Activated T-helper 1 cell treated with Interleukin-2 at 50 U/mL for 16 hours (primary cell): ENCODE measurements around the gene TNFRSF1A.
"Not testable (repeated sequence)": the region's sequence is repeated elsewhere in the genome, so short reads cannot be mapped to it uniquely, and the experiment has no call there.

Source experiments
- DNase-seq: peaks from one replicate; pipeline ENCODE4 v3.0.0-alpha.2; 2020; ENCODE audit warnings: low read depth

Gene TNFRSF1A

DNA sequence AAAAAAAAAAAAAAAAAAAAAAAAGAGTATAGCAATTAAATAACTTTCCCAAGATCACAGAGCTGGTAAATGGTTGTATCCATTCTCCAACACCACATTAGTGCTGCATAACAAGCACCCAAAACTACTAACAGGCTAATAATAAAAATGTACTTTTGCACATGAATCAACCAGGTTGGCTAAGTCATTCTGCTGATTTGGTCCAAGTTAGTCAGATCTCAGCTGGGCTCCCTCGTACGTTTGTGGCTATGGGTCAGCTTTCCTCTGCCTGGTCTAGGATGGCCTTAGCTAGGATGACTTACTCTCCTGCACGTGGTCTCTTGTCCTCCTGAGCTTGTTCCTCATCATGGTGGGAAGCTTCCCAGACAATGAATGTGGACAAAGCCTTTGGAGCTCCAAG is 39.3 kb downstream of the TNFRSF1A start:
- DNase-seq, result no peak

DNA sequence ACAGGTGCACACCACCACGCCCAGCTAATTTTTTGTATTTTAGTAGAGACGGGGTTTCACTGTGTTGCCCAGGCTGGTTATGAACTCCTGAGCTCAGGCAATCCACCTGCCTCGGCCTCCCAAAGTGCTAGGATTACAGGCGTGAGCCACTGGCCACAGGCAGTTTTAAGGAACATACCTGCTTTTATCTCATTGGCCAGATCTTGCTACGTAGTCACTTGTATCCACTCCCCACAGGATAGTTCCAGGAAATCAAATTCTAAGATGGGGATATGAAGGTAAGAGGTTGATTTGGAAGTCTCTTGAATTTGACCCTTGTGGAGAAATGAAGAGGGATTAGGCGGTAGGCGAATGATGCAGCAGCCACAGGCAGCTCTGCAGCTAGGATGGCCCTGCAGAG is 40.2 kb downstream of the TNFRSF1A start:
- DNase-seq, result no peak

DNA sequence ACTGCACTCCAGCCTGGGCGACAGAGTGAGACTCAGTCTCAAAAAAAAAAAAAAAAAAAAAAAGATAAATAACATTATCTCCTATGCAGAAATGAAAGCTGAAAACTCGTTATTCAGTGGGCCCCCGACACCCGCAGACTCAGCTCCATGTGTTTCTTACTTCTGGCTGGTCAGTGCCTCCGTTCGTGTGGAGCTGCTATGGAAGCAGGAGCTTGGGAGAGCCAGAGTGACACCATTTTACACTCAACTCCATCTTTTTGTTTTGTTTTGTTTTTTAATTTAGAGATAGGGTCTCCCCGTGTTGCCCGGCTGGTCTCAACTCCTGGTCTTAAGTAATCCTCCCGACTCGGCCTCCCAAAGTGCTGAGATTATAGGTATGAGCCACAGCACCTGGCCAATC is 44.7 kb downstream of the TNFRSF1A start:
- no peak for DNase-seq

DNA sequence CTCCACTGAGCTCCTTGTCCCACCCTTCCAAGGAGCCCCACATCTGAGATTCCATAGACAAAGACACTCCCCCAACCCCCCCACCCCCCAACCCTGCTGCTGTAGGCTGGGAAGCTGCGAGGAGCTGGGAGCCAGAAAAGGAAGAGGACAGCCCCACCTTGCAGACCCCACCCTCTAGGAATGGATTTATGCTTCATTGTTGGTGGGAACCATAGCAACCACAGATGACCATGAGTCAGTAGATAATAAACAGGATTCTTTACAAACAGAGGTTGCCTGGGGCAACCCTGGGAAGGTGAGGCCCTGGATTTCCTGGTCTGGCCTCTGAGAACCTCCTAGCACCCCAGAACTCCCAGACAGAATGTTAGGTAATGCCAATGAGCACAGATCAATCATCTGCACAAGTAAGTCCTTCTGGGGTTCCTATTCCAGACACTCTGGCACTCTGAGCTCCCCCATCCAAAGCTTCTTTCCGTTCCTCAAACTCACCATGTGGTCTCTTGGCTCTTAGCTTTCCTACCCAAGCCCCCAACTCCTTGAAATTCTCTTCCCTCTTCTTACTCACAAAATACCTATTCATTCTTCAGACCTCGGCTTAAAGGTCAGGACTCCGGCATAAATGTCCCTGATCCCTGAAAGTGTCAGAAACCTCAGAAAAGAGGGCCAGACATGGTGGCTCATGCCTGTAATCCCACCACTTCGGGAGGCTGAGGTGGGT is 46.6 kb downstream of the TNFRSF1A start:
- DNase-seq, result no peak

GRCh38 chr12:6294156-6295093 is 47.5 kb downstream of the TNFRSF1A start:
- DNase-seq, result no peak

DNA sequence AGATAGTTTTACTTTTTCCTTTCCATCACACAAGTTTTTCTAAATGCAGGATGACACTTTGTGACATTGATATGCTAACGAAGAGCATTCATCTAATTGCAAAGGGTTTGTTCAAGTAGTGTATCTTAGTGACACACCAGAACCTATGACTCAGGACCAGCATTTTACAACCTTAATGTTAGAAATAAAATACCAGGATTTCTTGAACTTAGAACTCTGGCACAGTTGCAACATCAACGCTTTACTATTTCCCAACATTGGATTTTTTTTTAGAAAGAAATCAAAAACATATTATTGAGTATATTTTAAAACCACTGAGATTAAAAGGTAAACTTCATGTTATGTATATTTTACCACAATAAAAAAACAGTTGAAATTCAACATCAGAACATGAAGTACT is 49.3 kb downstream of the TNFRSF1A start:
- no peak for DNase-seq

DNA sequence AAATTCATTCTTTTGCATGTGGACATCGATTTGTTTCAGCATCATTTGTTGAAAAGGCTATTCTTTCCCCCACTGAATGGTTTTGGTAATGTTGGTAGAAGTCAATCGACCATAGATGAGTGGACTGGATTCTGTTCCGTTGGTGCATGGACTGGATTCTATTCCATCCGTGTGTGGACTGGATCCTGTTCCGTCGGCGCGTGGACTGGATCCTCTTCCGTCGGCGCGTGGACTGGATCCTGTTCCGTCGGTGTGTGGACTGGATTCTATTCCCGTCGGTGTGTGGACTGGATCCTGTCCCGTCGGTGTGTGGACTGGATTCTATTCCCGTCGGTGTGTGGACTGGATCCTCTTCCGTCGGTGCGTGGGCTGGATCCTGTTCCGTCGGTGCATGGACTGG is 52.0 kb downstream of the TNFRSF1A start:
- not testable (repeated sequence) for DNase-seq

- DNase-seq, result not testable (repeated sequence)
Measured at GRCh38 chr12:6289081-6289480, 52.8 kb downstream of the TNFRSF1A start.

- DNase-seq, result no peak
Measured at GRCh38 chr12:6288235-6288634, 53.6 kb downstream of the TNFRSF1A start.

DNA sequence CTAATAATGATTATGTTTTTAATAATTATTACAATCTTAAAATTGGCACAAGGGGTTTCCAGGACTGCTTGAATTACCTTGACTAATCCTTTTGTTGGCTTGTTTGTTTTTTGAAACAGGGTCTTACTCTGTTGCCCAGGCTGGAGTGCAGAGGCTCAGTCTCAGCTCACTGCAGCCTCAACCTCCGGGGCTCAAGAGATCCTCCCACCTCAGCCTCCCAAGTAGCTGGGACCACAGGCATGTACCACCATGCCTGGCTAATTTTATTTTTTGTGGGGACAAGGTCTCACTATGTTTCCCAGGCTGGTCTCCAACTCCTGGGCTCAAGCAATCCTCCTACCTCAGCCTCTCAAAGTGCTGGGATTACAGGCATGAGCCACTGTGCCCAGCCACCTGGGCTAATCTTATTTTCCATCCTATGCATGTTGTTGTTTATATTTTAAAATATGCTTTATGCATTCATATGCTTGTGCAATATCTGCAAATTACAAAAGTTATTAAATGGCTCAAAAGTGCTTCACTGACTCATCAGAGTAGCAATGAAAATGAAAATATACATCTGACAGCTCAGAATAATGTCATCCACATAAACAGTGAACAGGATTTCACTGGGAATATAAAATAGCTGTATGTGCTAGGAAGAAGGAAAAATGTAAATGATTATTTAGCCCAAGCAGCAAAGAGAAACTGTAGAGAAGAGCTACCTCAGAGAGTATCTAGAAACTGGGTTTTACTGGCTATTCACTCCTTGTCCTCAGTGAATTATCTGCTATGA is 56.2 kb downstream of the TNFRSF1A start:
- DNase-seq, result no peak

DNA sequence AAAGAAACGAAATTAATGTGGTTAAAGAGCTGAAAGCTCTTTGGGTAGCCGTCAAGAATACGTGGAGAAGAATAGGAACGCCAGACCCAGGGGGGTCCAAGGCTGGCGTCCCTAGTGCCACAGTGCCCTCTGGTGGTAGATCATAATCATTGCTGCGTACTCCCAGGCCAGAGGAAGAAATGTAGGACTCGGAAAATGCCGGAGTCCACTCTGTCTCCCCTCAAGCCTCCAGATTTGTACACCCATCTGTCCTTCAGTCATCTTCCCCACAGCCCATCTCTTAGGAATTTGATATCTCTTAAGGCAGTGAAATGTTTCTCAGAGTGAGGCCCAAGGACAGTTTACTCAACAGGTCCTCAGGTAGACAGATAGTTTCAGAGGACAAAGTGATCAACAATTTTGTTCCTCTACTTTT is 56.8 kb downstream of the TNFRSF1A start:
- peak; percentile 25 for DNase-seq

DNA sequence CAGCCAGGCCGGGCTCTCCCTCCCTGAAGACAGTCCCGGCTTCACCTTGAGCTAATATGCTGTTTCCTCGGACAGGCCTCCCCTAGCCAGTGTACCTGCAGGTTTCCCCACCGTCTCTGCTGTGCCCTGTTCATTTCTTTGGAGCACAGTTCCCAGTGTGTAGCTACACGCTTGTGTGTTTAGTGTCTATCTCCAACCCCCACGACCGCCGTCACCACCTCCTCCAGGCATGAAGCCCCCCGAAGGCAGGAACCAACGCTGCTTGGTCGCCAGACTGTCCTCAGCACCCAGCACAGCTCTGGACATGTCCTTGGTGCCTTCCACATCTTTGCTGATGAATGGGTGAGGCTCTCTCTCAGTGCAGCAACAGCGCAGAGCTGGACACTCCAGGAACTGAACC is 57.6 kb downstream of the TNFRSF1A start:
- DNase-seq, result no peak

DNA sequence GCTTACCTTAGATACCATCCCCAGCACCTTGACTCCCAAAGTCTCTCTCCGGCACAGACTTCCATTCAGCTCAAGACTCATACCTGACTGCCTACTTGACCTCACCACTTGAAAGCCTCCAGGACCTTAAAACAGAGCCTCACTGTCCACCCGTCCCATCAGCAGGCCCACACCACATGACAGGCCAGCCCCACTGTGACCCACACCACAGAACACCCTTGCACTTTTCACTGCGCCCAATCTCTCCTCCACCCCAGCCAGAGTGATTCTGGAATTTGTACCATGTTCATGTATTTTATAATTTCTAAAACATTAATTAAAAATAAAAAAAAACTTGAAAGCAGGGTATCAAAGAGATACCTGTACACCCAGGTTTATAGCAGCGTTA is 59.4 kb downstream of the TNFRSF1A start:
- no peak for DNase-seq

GRCh38 chr12:6281081-6281809 is 60.6 kb downstream of the TNFRSF1A start:
- no peak for DNase-seq

GRCh38 chr12:6280672-6281071 is 61.2 kb downstream of the TNFRSF1A start:
- DNase-seq, result no peak

DNA sequence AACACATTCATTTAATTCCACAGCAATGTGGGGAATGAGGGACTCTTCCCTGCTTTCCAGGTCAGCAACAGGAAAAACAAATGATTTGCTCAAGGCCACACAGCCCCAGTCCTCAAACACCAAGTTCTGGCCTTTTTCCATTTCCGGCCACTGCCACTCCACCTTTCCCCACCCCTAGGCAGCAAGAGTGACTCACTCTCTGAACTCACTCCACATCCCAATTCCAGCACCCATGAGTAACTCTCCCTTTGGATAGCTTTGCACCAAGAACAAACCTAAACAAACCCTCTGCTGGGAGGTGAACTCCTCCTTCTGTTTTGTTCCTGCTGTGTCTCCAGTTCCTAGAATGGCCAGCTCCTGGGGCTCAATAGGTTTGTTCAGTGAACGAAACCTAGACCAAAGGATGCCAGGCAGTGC is 61.8 kb downstream of the TNFRSF1A start:
- no peak for DNase-seq

DNA sequence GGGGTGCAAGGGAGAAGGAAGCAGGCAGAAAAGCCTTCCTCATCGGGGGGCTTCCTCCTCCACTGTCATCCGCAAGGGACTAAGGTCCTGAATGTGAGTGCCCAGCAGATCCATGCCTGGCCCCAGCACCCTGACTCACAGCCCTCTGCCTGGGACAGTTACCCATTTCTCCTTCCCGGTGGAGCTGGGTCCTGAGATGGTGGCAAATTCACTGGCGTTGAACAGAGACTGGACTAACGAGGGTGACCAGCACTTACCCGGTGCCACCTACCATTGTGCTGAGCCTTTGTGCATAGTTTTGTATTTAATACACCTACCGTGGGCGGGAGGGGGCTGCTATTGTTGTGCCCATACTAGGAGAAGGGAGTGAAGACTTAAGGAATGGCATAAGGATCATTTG is 62.2 kb downstream of the TNFRSF1A start:
- DNase-seq, result no peak

DNA sequence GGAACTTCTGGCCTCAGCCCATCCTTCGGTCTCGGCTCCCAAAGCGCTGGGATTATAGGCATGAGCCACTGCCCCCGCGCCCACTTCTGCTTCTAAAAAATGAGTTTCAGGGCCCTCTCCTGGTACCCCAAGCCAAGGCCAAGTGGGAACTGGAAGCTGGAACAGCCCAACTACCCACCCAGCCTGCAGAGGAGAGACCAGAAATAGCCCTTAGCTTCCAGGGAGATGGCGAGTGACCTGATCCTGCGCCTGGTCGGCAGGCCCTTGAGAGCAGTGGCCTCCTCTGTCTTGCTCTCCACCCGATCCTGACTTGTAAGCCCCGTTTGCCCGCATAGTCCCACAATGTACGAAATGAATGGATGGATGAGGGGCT is 62.6 kb downstream of the TNFRSF1A start:
- no peak for DNase-seq
